ENCODE data around the gene GULP1. TPM values are rescaled to one million over a fixed set of nuclear protein-coding genes. Genes with fewer than 3 reads are reported as not detected.
A peak's percentile ranks its signal among the peaks of the same experiment; 100 is the strongest.

Gene GULP1
- total and polyA plus RNA-seq, 10 of the 15 experiments (the other 5 are each of a cell fraction or from before 2014, with no cell fraction given): 0.02 to 1.3 (median 0.15) TPM; not detected in 5

- H3K4me3 ChIP-seq: no peak overlapping the region
- no peak overlapping the region for H3K9ac ChIP-seq (ENCODE audit: control insufficient read depth, insufficient read depth, low read length)
- ChIA-PET CTCF (no interaction called here), SMC1A (ENCODE audit: uncharacterized antibody, unreplicated experiment) (interaction anchor here (0.9 kb wide), 1 partner anchor 10 kb away, joined by 3 read pairs; no protein-coding TSS in a partner anchor), POLR2A (no interaction called here), RAD21 (ENCODE audit: unreplicated experiment) (no interaction called here)
- in situ Hi-C loops (cut with MboI) (no loop called here), intact Hi-C loops (cut with micrococcal nuclease; ENCODE audit: unreplicated experiment) (no loop called here)
- H3K36me3 ChIP-seq (ENCODE audit: control insufficient read depth in 2 of 2, insufficient read depth in 2 of 2, low read length in 1 of 2): no peaks in the 10 kb centered on the region
- BruUV-seq (replicated peaks): no TSS peak
- no peaks in the 10 kb centered on the region for H3K79me2 ChIP-seq (ENCODE audit: control insufficient read depth, insufficient read depth, low read length)
- no peak overlapping the region for H3K4me2 ChIP-seq (ENCODE audit: control insufficient read depth, insufficient read depth)
- DNase-seq (ENCODE audit: low read depth, low spot score) (no peak), FAIRE-seq (peak; percentile 62), ATAC-seq (no peak)
- 0% methylated on average over 3 of the region's 3 CpGs for whole genome bisulfite sequencing (ENCODE audit: insufficient coverage, insufficient replicate concordance, low lambda C conversion rate, missing lambda C conversion rate)
- H3K9me3 ChIP-seq (replicated peaks; ENCODE audit: control insufficient read depth, insufficient read depth, low read length): no peaks in the 10 kb centered on the region
- no peaks in the 10 kb centered on the region for H3K4me1 ChIP-seq (ENCODE audit: control insufficient read depth, insufficient read depth, low read length)
- H2AFZ ChIP-seq (ENCODE audit: control insufficient read depth, low read depth, low read length): no peak overlapping the region
- H3K27ac ChIP-seq (ENCODE audit: control insufficient read depth, insufficient read depth): no peak overlapping the region
- H3K27me3 ChIP-seq (replicated peaks in 1 of 2; ENCODE audit: control insufficient read depth in 2 of 2, insufficient read depth in 2 of 2, low read length in 1 of 2): no peaks in the 10 kb centered on the region
- H4K20me1 ChIP-seq (ENCODE audit: control insufficient read depth, insufficient read depth): no peaks in the 10 kb centered on the region
- TF ChIP-seq BACH1 (IDR thresholded peaks at IDR 0.05; ENCODE audit: borderline replicate concordance) (no peak), POLR2AphosphoS5 (IDR thresholded peaks at IDR 0.05; ENCODE audit: low read length) (no peak), SMC3 (IDR thresholded peaks at IDR 0.05; ENCODE audit: borderline replicate concordance, low read length) (no peak), ZZZ3 (IDR thresholded peaks at IDR 0.05; ENCODE audit: control insufficient read depth, insufficient read length, low read depth) (no peak), KLF5 (IDR thresholded peaks at IDR 0.05; ENCODE audit: partially characterized antibody) (no peak), IRF5 (IDR thresholded peaks at IDR 0.05; ENCODE audit: borderline replicate concordance) (no peak), IRF3 (IDR thresholded peaks at IDR 0.05) (no peak), ZNF24 (IDR thresholded peaks at IDR 0.05) (no peak), NR2F1 (conservative IDR thresholded peaks at IDR 0.05) (no peak), HSF1 (IDR thresholded peaks at IDR 0.05; ENCODE audit: low read depth, low read length) (no peak), E2F8 (IDR thresholded peaks at IDR 0.05; ENCODE audit: low read depth, partially characterized antibody) (no peak), CBX5 (IDR thresholded peaks at IDR 0.05; ENCODE audit: low read depth) (no peak), PBX3 (IDR thresholded peaks at IDR 0.05; ENCODE audit: insufficient replicate concordance, low read depth, low read length) (no peak), MAX (IDR thresholded peaks at IDR 0.05; ENCODE audit: low read depth, low read length) (no peak), ZNF274 (IDR thresholded peaks at IDR 0.05; ENCODE audit: insufficient read depth, insufficient read length) (no peak)
Measured at GRCh38 chr2:188571543-188572303, 280.0 kb downstream of the GULP1 start.
